Measurements from ENCODE around the gene IFT20.

DNA sequence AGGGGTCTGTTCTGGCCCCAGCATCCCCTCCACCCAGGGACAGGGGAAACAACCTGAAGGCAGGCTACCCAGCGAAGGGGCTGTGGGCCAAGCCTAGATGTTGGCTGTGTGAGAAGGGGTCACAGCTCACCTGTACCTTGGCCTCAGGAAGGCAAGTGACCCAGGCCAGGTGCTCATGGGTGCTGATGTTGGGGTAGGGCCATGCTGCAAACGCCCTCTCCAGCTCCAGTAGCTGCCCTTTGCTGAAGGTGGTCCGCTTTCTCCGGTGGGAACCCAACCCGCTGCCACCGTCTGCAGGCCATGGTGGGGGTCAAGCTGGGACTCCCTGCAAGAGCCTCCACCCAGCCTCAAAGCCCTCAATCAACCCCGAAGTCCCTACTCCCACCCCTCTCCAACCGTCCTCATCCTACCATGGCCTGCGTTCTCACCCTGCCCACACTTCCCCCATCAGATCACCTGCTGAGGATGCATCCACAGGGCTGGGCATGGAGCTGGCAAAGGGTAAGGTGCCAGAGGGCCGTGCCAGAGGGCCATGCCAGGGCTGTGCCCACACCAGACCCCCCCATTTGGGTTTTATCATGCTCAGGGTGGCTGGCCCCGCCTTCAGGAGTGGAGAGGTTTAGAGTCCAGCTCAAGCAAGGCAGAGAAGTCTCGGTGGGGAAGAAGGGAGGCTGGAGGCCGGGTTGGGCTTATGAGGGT is 29.5 kb upstream of the IFT20 start, which contains the start of gene SEBOX:
- TF ChIP-seq POLR2A (IDR thresholded peaks at IDR 0.05) = no peak
- TF ChIP-seq, protein P1, sequence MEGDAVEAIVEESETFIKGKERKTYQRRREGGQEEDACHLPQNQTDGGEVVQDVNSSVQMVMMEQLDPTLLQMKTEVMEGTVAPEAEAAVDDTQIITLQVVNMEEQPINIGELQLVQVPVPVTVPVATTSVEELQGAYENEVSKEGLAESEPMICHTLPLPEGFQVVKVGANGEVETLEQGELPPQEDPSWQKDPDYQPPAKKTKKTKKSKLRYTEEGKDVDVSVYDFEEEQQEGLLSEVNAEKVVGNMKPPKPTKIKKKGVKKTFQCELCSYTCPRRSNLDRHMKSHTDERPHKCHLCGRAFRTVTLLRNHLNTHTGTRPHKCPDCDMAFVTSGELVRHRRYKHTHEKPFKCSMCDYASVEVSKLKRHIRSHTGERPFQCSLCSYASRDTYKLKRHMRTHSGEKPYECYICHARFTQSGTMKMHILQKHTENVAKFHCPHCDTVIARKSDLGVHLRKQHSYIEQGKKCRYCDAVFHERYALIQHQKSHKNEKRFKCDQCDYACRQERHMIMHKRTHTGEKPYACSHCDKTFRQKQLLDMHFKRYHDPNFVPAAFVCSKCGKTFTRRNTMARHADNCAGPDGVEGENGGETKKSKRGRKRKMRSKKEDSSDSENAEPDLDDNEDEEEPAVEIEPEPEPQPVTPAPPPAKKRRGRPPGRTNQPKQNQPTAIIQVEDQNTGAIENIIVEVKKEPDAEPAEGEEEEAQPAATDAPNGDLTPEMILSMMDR (IDR thresholded peaks at IDR 0.05) = no peak
- TF ChIP-seq EP300 (IDR thresholded peaks at IDR 0.05) = no peak

Data from stomach (tissue), 4 donors.